Stomach (tissue), 4 donors: ENCODE measurements around the gene TTN.

Experiments used
- CTCF ChIP-seq, 7 experiments: fragments of 450-650 bp in 4 of 7; fragments of 200-600 bp in 3 of 7; sonication (generic) in 3 of 7; IDR thresholded peaks; one replicate each; pipeline ENCODE4 v1.5.1; 2016 to 2019; ENCODE audit warnings: antibody characterized with exemption in 7 of 7, control low read depth in 2 of 7, mild to moderate bottlenecking in 1 of 7
- POLR2AphosphoS5 ChIP-seq, 3 donors: sonication (generic); formaldehyde crosslinking; IDR thresholded peaks; one replicate each; pipeline ENCODE4 v1.6.1; 2016; ENCODE audit warnings: antibody characterized with exemption in 3 of 3

GRCh38 chr2:178630581-178630980, 176.6 kb downstream of the TTN start:
- no peak for TF ChIP-seq CTCF (IDR thresholded peaks at IDR 0.05)
- TF ChIP-seq POLR2AphosphoS5 (IDR thresholded peaks at IDR 0.05): no peak
